ENCODE data around the gene ERG28. TPM values are rescaled to one million over a fixed set of nuclear protein-coding genes. Genes with fewer than 3 reads are reported as not detected.

The ERG28 gene
- total and polyA plus RNA-seq, 4 donors, result 17.1 to 43.5 (median 29.2) TPM

GRCh38 chr14:75690010-75690409 is 29.3 kb upstream of the ERG28 start:
- Histone ChIP-seq H3K36me3 (ENCODE audit: control insufficient read depth in 4 of 4, insufficient read depth in 3 of 4, low read depth in 1 of 4, low read length in 3 of 4) (peaks cover 0 to 27% (median 10%) of the 10 kb centered on the region in 4 donors), H3K4me3 (ENCODE audit: low read depth in 1 of 3, low read length in 3 of 3) (no peak overlapping the region), H3K4me1 (ENCODE audit: control insufficient read depth in 4 of 4, insufficient read depth in 4 of 4, low read length in 3 of 4) (peaks cover 0 to 9% (median 4%) of the 10 kb centered on the region in 4 donors), H3K9ac (ENCODE audit: low read depth in 1 of 2, low read length in 2 of 2) (no peak overlapping the region), H3K27me3 (ENCODE audit: control insufficient read depth in 4 of 4, insufficient read depth in 4 of 4, low read length in 3 of 4) (no peaks in the 10 kb centered on the region), H3K27ac (ENCODE audit: low read depth in 1 of 2, low read length in 2 of 2) (no peak overlapping the region), H3K9me3 (ENCODE audit: control insufficient read depth in 4 of 4, low read length in 3 of 4) (no peaks in the 10 kb centered on the region)
- TF ChIP-seq FOXA2 (IDR thresholded peaks at IDR 0.05) (no peak), TAF1 (conservative IDR thresholded peaks at IDR 0.05) (no peak), SP1 (IDR thresholded peaks at IDR 0.05) (no peak), JUND (IDR thresholded peaks at IDR 0.05) (no peak), RAD21 (IDR thresholded peaks at IDR 0.05) (no peak), RXRA (IDR thresholded peaks at IDR 0.05) (no peak), EGR1 (IDR thresholded peaks at IDR 0.05; ENCODE audit: low read depth in 2 of 2) (no peak)
- TF ChIP-seq, protein P1, sequence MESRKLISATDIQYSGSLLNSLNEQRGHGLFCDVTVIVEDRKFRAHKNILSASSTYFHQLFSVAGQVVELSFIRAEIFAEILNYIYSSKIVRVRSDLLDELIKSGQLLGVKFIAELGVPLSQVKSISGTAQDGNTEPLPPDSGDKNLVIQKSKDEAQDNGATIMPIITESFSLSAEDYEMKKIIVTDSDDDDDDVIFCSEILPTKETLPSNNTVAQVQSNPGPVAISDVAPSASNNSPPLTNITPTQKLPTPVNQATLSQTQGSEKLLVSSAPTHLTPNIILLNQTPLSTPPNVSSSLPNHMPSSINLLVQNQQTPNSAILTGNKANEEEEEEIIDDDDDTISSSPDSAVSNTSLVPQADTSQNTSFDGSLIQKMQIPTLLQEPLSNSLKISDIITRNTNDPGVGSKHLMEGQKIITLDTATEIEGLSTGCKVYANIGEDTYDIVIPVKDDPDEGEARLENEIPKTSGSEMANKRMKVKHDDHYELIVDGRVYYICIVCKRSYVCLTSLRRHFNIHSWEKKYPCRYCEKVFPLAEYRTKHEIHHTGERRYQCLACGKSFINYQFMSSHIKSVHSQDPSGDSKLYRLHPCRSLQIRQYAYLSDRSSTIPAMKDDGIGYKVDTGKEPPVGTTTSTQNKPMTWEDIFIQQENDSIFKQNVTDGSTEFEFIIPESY (IDR thresholded peaks at IDR 0.05), result no peak
- DNase-seq (ENCODE audit: low spot score), result no peak
- 98% methylated on average over 7 of the region's 7 CpGs for WGBS

- Histone ChIP-seq H3K27me3 (ENCODE audit: control insufficient read depth in 4 of 4, insufficient read depth in 4 of 4, low read length in 3 of 4) (no peaks in the 10 kb centered on the region), H3K27ac (ENCODE audit: low read depth in 1 of 2, low read length in 2 of 2) (no peak overlapping the region)
- WGBS, result 89% methylated on average over 2 of the region's 2 CpGs
These were observed 28.3 kb upstream of the ERG28 start for GRCh38 chr14:75689012-75689411.

More at GRCh38 chr14:75689012-75689411, 28.3 kb upstream of the ERG28 start:
- H3K9me3 ChIP-seq (ENCODE audit: control insufficient read depth in 4 of 4, low read length in 3 of 4), result no peaks in the 10 kb centered on the region
- TF ChIP-seq RAD21 (IDR thresholded peaks at IDR 0.05) (no peak), FOXA1 (IDR thresholded peaks at IDR 0.05) (no peak), NR2F2 (IDR thresholded peaks at IDR 0.05) (no peak), FOXA2 (IDR thresholded peaks at IDR 0.05) (no peak), JUND (IDR thresholded peaks at IDR 0.05) (no peak), HNF4G (IDR thresholded peaks at IDR 0.05) (no peak), GABPA (IDR thresholded peaks at IDR 0.05 in 1 of 2, conservative IDR thresholded peaks at IDR 0.05 in 1 of 2) (no peak), REST (IDR thresholded peaks at IDR 0.05) (no peak), EGR1 (IDR thresholded peaks at IDR 0.05; ENCODE audit: low read depth in 2 of 2) (no peak), TAF1 (conservative IDR thresholded peaks at IDR 0.05) (no peak)
- TF ChIP-seq, protein P2, sequence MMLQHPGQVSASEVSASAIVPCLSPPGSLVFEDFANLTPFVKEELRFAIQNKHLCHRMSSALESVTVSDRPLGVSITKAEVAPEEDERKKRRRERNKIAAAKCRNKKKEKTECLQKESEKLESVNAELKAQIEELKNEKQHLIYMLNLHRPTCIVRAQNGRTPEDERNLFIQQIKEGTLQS (IDR thresholded peaks at IDR 0.05), result no peak
- peaks cover 0 to 31% (median 11%) of the 10 kb centered on the region in 4 donors for H3K36me3 ChIP-seq (ENCODE audit: control insufficient read depth in 4 of 4, insufficient read depth in 3 of 4, low read depth in 1 of 4, low read length in 3 of 4)
- no peak overlapping the region for H3K9ac ChIP-seq (ENCODE audit: low read depth in 1 of 2, low read length in 2 of 2)
- H3K4me3 ChIP-seq (ENCODE audit: low read depth in 1 of 3, low read length in 3 of 3), result no peak overlapping the region
- H3K4me1 ChIP-seq (ENCODE audit: control insufficient read depth in 4 of 4, insufficient read depth in 4 of 4, low read length in 3 of 4), result peaks cover 0 to 9% (median 4%) of the 10 kb centered on the region in 4 donors
- DNase-seq (ENCODE audit: low spot score), result no peak

Data from liver (tissue), 9 donors.